CD4-positive, alpha-beta T cell (primary cell): ENCODE data around the gene TRIM10. TPM values are rescaled to one million over a fixed set of nuclear protein-coding genes. Genes with fewer than 3 reads are reported as not detected.

Experiments used
- ATAC-seq: fragments of 200-7000 bp; cut with Tn5 transposase; one replicate; pipeline ENCODE4 v1.10.0; 2022; ENCODE audit warnings: mild to moderate bottlenecking; ENCODE audit not compliant: poor library complexity
- CTCF ChIA-PET: fragments of 350-600 bp; sonication (Branson Sonifier 250); formaldehyde crosslinking; loops from one replicate; lab custom pipeline; 2021; ENCODE audit warnings: antibody characterized with exemption, inconsistent platforms; lab: Charles Lee
- POLR2A ChIA-PET: fragments of 350-600 bp; sonication (Branson Sonifier 250); formaldehyde crosslinking; loops from one replicate; lab custom pipeline; 2021; ENCODE audit warnings: antibody characterized with exemption, inconsistent platforms; lab: Charles Lee
- DNase-seq, 14 experiments: peaks; one replicate each; pipeline ENCODE4 v3.0.0-alpha.2; 2013 to 2020; ENCODE audit warnings: mixed read lengths in 2 of 14
- H3K27ac ChIP-seq, 2 donors: one replicate each; pipeline versions ENCODE4 v1.5.1 to v1.7.0; 2013; ENCODE audit warnings: low read length in 2 of 2, low read depth in 1 of 2, mild to moderate bottlenecking in 1 of 2
- H3K27me3 ChIP-seq, 2 experiments: 1 replicate in 1 of 2; 2 replicates in 1 of 2; pipeline versions ENCODE4 v1.6.1 to v1.7.0; 2013; ENCODE audit warnings: low read length in 2 of 2, control low read depth in 1 of 2, mild to moderate bottlenecking in 1 of 2, moderate library complexity in 1 of 2; ENCODE audit not compliant: insufficient read depth in 2 of 2, control insufficient read depth in 1 of 2
- H3K36me3 ChIP-seq: one replicate; pipeline ENCODE4 v1.6.1; 2013; ENCODE audit warnings: low read length, control low read depth; ENCODE audit not compliant: insufficient read depth
- H3K4me1 ChIP-seq: one replicate; pipeline ENCODE4 v1.6.1; 2013; ENCODE audit warnings: low read length, control low read depth; ENCODE audit not compliant: insufficient read depth
- H3K4me3 ChIP-seq: one replicate; pipeline ENCODE4 v1.5.1; 2013; ENCODE audit warnings: mild to moderate bottlenecking, low read length, moderate library complexity
- H3K9me3 ChIP-seq, 2 experiments: 1 replicate in 1 of 2; 2 replicates in 1 of 2; pipeline versions ENCODE4 v1.6.1 to v1.7.0; 2013; ENCODE audit warnings: low read length in 2 of 2, mild to moderate bottlenecking in 2 of 2, control low read depth in 1 of 2, moderate library complexity in 1 of 2; ENCODE audit not compliant: control insufficient read depth in 1 of 2, insufficient read depth in 1 of 2
- H3K27ac Mint-ChIP-seq: one replicate; pipeline ENCODE4 v1.8.0; 2020; ENCODE audit warnings: mixed read lengths
- H3K27me3 Mint-ChIP-seq: one replicate; pipeline ENCODE4 v1.8.0; 2021; ENCODE audit warnings: mixed read lengths
- H3K36me3 Mint-ChIP-seq: one replicate; pipeline ENCODE4 v1.8.0; 2021; ENCODE audit warnings: low read depth, mixed read lengths
- H3K4me1 Mint-ChIP-seq: one replicate; pipeline ENCODE4 v1.8.0; 2021; ENCODE audit warnings: low read depth, mixed read lengths
- H3K4me3 Mint-ChIP-seq: one replicate; pipeline ENCODE4 v1.8.0; 2020; ENCODE audit warnings: mild to moderate bottlenecking, mixed read lengths
- H3K9me3 Mint-ChIP-seq: one replicate; pipeline ENCODE4 v1.8.0; 2020; ENCODE audit warnings: mixed read lengths
- intact Hi-C, 2 experiments: fragments of 100-400 bp; cut with DNase I in 1 of 2; cut with micrococcal nuclease in 1 of 2; formaldehyde crosslinking; loops; one replicate each; pipeline versions ENCODE4 v1.15.1 to v1.9.0; 2023 to 2025; cut with DNase I, micrococcal nuclease
- total RNA-seq, 174 experiments: library from RNA in 2 of 174; stranded (reverse) in 2 of 174; gene quantifications; one replicate each; pipeline ENCODE4 v1.2.3 and lab custom pipeline; 2021 to 2026
- TF ChIP-seq, protein P1 (sequence below): fragments of 200-600 bp; IDR thresholded peaks from one replicate; pipeline ENCODE4 v1.8.0; 2022; ENCODE audit warnings: antibody characterized with exemption, mild to moderate bottlenecking

TRIM10 gene
- total RNA-seq, 2 experiments from 2014 or later, result not detected

GRCh38 chr6:30206152-30206551 is 45.1 kb upstream of the TRIM10 start:
- ATAC-seq, result no peak
- H3K4me1 Mint-ChIP-seq, result peaks cover 80% of the 10 kb centered on the region
- H3K27ac Mint-ChIP-seq, result no peak overlapping the region
- Histone ChIP-seq H3K4me1 (peaks cover 53% of the 10 kb centered on the region), H3K27ac (no peak overlapping the region), H3K27me3 (no peaks in the 10 kb centered on the region), H3K36me3 (peaks cover 43% of the 10 kb centered on the region), H3K9me3 (no peaks in the 10 kb centered on the region), H3K4me3 (no peak overlapping the region)
- H3K36me3 Mint-ChIP-seq, result peaks cover 38% of the 10 kb centered on the region
- TF ChIP-seq, protein P1, sequence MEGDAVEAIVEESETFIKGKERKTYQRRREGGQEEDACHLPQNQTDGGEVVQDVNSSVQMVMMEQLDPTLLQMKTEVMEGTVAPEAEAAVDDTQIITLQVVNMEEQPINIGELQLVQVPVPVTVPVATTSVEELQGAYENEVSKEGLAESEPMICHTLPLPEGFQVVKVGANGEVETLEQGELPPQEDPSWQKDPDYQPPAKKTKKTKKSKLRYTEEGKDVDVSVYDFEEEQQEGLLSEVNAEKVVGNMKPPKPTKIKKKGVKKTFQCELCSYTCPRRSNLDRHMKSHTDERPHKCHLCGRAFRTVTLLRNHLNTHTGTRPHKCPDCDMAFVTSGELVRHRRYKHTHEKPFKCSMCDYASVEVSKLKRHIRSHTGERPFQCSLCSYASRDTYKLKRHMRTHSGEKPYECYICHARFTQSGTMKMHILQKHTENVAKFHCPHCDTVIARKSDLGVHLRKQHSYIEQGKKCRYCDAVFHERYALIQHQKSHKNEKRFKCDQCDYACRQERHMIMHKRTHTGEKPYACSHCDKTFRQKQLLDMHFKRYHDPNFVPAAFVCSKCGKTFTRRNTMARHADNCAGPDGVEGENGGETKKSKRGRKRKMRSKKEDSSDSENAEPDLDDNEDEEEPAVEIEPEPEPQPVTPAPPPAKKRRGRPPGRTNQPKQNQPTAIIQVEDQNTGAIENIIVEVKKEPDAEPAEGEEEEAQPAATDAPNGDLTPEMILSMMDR, result no peak
- POLR2A ChIA-PET, result interaction anchor here (1.1 kb wide), 1 partner anchor 8 kb away, joined by 5 read pairs; no protein-coding TSS in a partner anchor
- CTCF ChIA-PET, result no interaction called here
- peak overlapping the region; percentile 4 for H3K4me3 Mint-ChIP-seq
- no peaks in the 10 kb centered on the region for H3K9me3 Mint-ChIP-seq
- DNase-seq, result no peak
- intact Hi-C loops, result no loop called here
- no peaks in the 10 kb centered on the region for H3K27me3 Mint-ChIP-seq

DNA sequence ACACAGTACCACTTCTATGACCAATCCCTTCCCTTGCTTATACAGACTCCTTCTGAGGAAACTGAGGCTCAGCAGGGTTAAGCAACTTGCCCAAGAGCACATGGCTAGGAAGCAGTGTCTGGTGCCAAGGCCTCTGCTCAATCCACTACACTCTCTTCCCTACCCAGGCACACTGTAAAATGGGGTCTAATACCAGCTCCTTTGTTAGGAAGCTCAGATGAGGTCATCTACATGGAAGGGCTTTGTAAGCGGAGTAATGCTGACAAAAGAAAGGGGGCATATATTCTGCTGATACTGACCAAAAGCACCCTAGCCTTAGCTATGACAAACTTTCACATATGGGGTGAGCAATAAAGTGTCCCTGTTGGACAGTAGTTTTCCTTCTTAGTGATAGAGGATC is 43.1 kb upstream of the TRIM10 start:
- ChIA-PET CTCF (interaction anchor here (1.3 kb wide), 1 partner anchor 15 kb away, joined by 5 read pairs; no protein-coding TSS in a partner anchor), POLR2A (interaction anchor here (1.5 kb wide), 1 partner anchor 9 kb away, joined by 5 read pairs; the partner anchor contains the start of gene TRIM26)
- H3K27ac Mint-ChIP-seq, result no peak overlapping the region

GRCh38 chr6:30202366-30202765 is 41.4 kb upstream of the TRIM10 start:
- Histone ChIP-seq H3K4me1 (peaks cover 32% of the 10 kb centered on the region), H3K27ac (no peak overlapping the region), H3K36me3 (peaks cover 68% of the 10 kb centered on the region), H3K9me3 (no peaks in the 10 kb centered on the region), H3K4me3 (no peak overlapping the region), H3K27me3 (no peaks in the 10 kb centered on the region)
- Mint-ChIP-seq H3K27me3 (no peaks in the 10 kb centered on the region), H3K36me3 (peaks cover 63% of the 10 kb centered on the region), H3K9me3 (no peaks in the 10 kb centered on the region), H3K4me3 (no peak overlapping the region), H3K27ac (no peak overlapping the region), H3K4me1 (peaks cover 60% of the 10 kb centered on the region)
- ChIA-PET CTCF (no interaction called here), POLR2A (no interaction called here)
- no peak for ATAC-seq
- intact Hi-C loops, result no loop called here
- TF ChIP-seq, protein P1, result no peak
- DNase-seq, result no peak

More for the DNA sequence above, 43.1 kb upstream of the TRIM10 start:
- Mint-ChIP-seq H3K4me1 (peaks cover 74% of the 10 kb centered on the region), H3K27me3 (no peaks in the 10 kb centered on the region), H3K9me3 (no peaks in the 10 kb centered on the region), H3K4me3 (no peak overlapping the region), H3K36me3 (peaks cover 53% of the 10 kb centered on the region)
- intact Hi-C loops, result no loop called here
- Histone ChIP-seq H3K4me1 (peaks cover 40% of the 10 kb centered on the region), H3K4me3 (no peak overlapping the region), H3K27ac (no peak overlapping the region), H3K27me3 (no peaks in the 10 kb centered on the region), H3K36me3 (peaks cover 60% of the 10 kb centered on the region), H3K9me3 (no peaks in the 10 kb centered on the region)
- ATAC-seq (no peak), DNase-seq (no peak)
- TF ChIP-seq, protein P1, result no peak
